H1 (cell line): ENCODE data around the gene NOLC1. TPM values are rescaled to one million over a fixed set of nuclear protein-coding genes. Genes with fewer than 3 reads are reported as not detected.

Experiments
- ATF3 ChIP-seq: IDR thresholded peaks from 2 replicates; pipeline ENCODE4 v1.6.1; 2011; ENCODE audit warnings: low read depth, mild to moderate bottlenecking, low read length; ENCODE audit not compliant: insufficient read depth
- CHD2 ChIP-seq: IDR thresholded peaks from 2 replicates; pipeline ENCODE4 v1.6.1; 2012; ENCODE audit warnings: low read length, improper control_type of control experiment
- KDM5A ChIP-seq: fragments of 200-600 bp; IDR thresholded peaks from 2 replicates; pipeline ENCODE4 v1.7.1; 2012; ENCODE audit warnings: mild to moderate bottlenecking, low read length, inconsistent platforms, mixed read lengths
- RNF2 ChIP-seq: fragments of 200-900, 300-1000 bp; sonication (generic); IDR thresholded peaks from 2 replicates; pipeline ENCODE4 v1.7.1; 2016; ENCODE audit warnings: borderline replicate concordance, low read depth, mild to moderate bottlenecking, antibody characterized with exemption, low read length; ENCODE audit not compliant: poor library complexity, severe bottlenecking; ENCODE audit errors: missing control alignments
- polyA plus RNA-seq, 7 experiments: library from polyadenylated mRNA; depleted of rRNA in 3 of 7; stranded (reverse) in 5 of 7; unstranded in 2 of 7; fragments of >200 nt in 5 of 7; fragments of 200-250 nt in 2 of 7; gene quantifications; 1 replicate in 5 of 7; 2 replicates in 1 of 7; 4 replicates in 1 of 7; pipeline versions ENCODE4 v1.2.1 to v1.2.3, GENCODE V29; 2011 to 2013; ENCODE audit warnings: missing spikeins in 2 of 7, mixed read lengths in 2 of 7
- total RNA-seq: library from RNA; stranded (reverse); fragmentation: NEBNext Ultra II Directional; extraction: Animal tissue kit (Norgen Biotek cat#: 25700); gene quantifications from 2 replicates; pipeline ENCODE4 v1.2.1, GENCODE V29; 2021

The NOLC1 gene
- total and polyA plus RNA-seq, 2 of the 8 experiments (the other 6 are each of a cell fraction or from before 2014, with no cell fraction given), result 86.3 to 191 TPM

GRCh38 chr10:102198027-102198426 lies 45.8 kb downstream of the NOLC1 start (continued):
- TF ChIP-seq ATF3 (no peak), CHD2 (no peak), RNF2 (no peak), KDM5A (no peak)
